PC-3 (cell line): ENCODE data around the gene UPF3A. TPM values are rescaled to one million over a fixed set of nuclear protein-coding genes. Genes with fewer than 3 reads are reported as not detected.
A peak's percentile ranks its signal among the peaks of the same experiment; 100 is the strongest.
"Not testable (repeated sequence)": the region's sequence is repeated elsewhere in the genome, so short reads cannot be mapped to it uniquely, and the experiment has no call there.

Experiments
- ATAC-seq: fragments of 200-7000 bp; cut with Tn5 transposase; 2 replicates; pipeline ENCODE4 v1.9.1; 2020; ENCODE audit warnings: mild to moderate bottlenecking, moderate library complexity
- BruUV-seq: library from RNA; stranded (reverse); fragments of 400-500 nt; replicated peaks from 2 replicates; lab custom pipeline; 2021; lab: Mats Ljungman, UMichigan
- CTCF ChIA-PET: fragments of 300-600 bp; sonication (Branson Sonifier 250); formaldehyde crosslinking; loops from one replicate; lab custom pipeline; 2022; ENCODE audit warnings: antibody characterized with exemption; lab: Charles Lee
- POLR2A ChIA-PET: fragments of 300-600 bp; sonication (Branson Sonifier 250); formaldehyde crosslinking; loops from one replicate; lab custom pipeline; 2022; ENCODE audit warnings: antibody characterized with exemption; ENCODE audit not compliant: unreplicated experiment; lab: Charles Lee
- DNase-seq: peaks from one replicate; pipeline ENCODE4 v3.0.0-alpha.2; 2015
- H2AFZ ChIP-seq: fragments of 300-600 bp; sonication (generic); 2 replicates; pipeline ENCODE4 v1.6.0; 2016; ENCODE audit warnings: antibody characterized with exemption, low read length
- H3F3A ChIP-seq: fragments of 300-600 bp; sonication (generic); one replicate; pipeline ENCODE4 v1.6.0; 2017; ENCODE audit warnings: antibody characterized with exemption, low read length, control low read depth, mild to moderate bottlenecking; ENCODE audit not compliant: unreplicated experiment
- H3K27ac ChIP-seq: fragments of 300-600 bp; sonication (generic); 2 replicates; pipeline ENCODE4 v1.5.1; 2016; ENCODE audit warnings: mild to moderate bottlenecking, low read length
- H3K27me3 ChIP-seq: fragments of 300-600 bp; sonication (generic); 2 replicates; pipeline ENCODE4 v1.6.1; 2016; ENCODE audit warnings: low read length, mixed read lengths
- H3K36me3 ChIP-seq: fragments of 300-600 bp; sonication (generic); 2 replicates; pipeline ENCODE4 v1.6.1; 2016; ENCODE audit warnings: low read depth, mixed run types, low read length, mixed read lengths
- H3K4me1 ChIP-seq: fragments of 300-600 bp; sonication (generic); 2 replicates; pipeline ENCODE4 v1.5.1; 2016; ENCODE audit warnings: low read length; ENCODE audit not compliant: insufficient read depth
- H3K4me2 ChIP-seq: fragments of 300-600 bp; sonication (generic); 2 replicates; pipeline ENCODE4 v1.6.0; 2016; ENCODE audit warnings: low read length
- H3K4me3 ChIP-seq: fragments of 300-600 bp; sonication (generic); 2 replicates; pipeline ENCODE4 v1.5.1; 2016; ENCODE audit warnings: mild to moderate bottlenecking, low read length, mixed read lengths
- H3K79me2 ChIP-seq: fragments of 300-600 bp; sonication (generic); 2 replicates; pipeline ENCODE4 v1.6.1; 2017; ENCODE audit warnings: low read length, mixed read lengths
- H3K9ac ChIP-seq: fragments of 300-600 bp; sonication (generic); 2 replicates; pipeline ENCODE4 v1.6.0; 2016; ENCODE audit warnings: mild to moderate bottlenecking, low read length
- H3K9me2 ChIP-seq: fragments of 300-600 bp; sonication (generic); replicated peaks from 2 replicates; pipeline ENCODE4 v1.6.1; 2016; ENCODE audit warnings: mixed run types, low read length, mixed read lengths
- H3K9me3 ChIP-seq: fragments of 300-600 bp; sonication (generic); 2 replicates; pipeline ENCODE4 v1.6.1; 2016; ENCODE audit warnings: low read length, mixed read lengths
- H4K20me1 ChIP-seq: fragments of 300-600 bp; sonication (generic); 2 replicates; pipeline ENCODE4 v1.6.1; 2016; ENCODE audit warnings: low read length, mixed read lengths
- EZH2 ChIP-seq: fragments of 300-600 bp; sonication (generic); IDR thresholded peaks from one replicate; pipeline ENCODE4 v1.6.1; 2017; ENCODE audit warnings: antibody characterized with exemption, mild to moderate bottlenecking, low read length; ENCODE audit not compliant: unreplicated experiment
- EZH2phosphoT487 ChIP-seq: fragments of 300-600 bp; sonication (generic); IDR thresholded peaks from 2 replicates; pipeline ENCODE4 v1.6.1; 2018; ENCODE audit warnings: mild to moderate bottlenecking, antibody characterized with exemption, low read length, borderline replicate concordance
- intact Hi-C: fragments of 100-400 bp; cut with micrococcal nuclease; formaldehyde crosslinking; loops from 2 replicates; pipeline ENCODE4 v1.9.0; 2023
- total RNA-seq: library from RNA; depleted of rRNA; stranded (reverse); fragments of >200 nt; gene quantifications from 2 replicates; pipeline ENCODE4 v1.2.3, GENCODE V29; 2014
- TF ChIP-seq, protein P1 (sequence below): fragments of 300-600 bp; sonication (generic); conservative IDR thresholded peaks from 2 replicates; pipeline ENCODE4 v1.5.1; 2017; ENCODE audit warnings: antibody characterized with exemption, low read depth, mild to moderate bottlenecking, low read length

The UPF3A gene
- total RNA-seq, 1 experiment from 2014 or later, result 18.1 TPM

- Histone ChIP-seq H3K4me2 (peak overlapping the region; percentile 19; the same call in 1 of the 2 replicates), H3K36me3 (no peaks in the 10 kb centered on the region; the same call in 1 of the 2 replicates), H3K4me3 (no peak overlapping the region), H3K9ac (no peak overlapping the region), H3F3A (no peaks in the 10 kb centered on the region), H3K4me1 (no peaks in the 10 kb centered on the region), H2AFZ (peak overlapping the region; percentile 57; the same call in 1 of the 2 replicates), H3K79me2 (no peaks in the 10 kb centered on the region), H3K27me3 (no peaks in the 10 kb centered on the region), H3K27ac (no peak overlapping the region), H4K20me1 (no peaks in the 10 kb centered on the region), H3K9me3 (no peaks in the 10 kb centered on the region), H3K9me2 (no peaks in the 10 kb centered on the region)
- peak; percentile 54 for ATAC-seq
- intact Hi-C loops, result no loop called here
- peak; percentile 62 for DNase-seq
- POLR2A ChIA-PET, result no interaction called here
- TF ChIP-seq EZH2phosphoT487 (no peak), EZH2 (no peak)
- TF ChIP-seq, protein P1, sequence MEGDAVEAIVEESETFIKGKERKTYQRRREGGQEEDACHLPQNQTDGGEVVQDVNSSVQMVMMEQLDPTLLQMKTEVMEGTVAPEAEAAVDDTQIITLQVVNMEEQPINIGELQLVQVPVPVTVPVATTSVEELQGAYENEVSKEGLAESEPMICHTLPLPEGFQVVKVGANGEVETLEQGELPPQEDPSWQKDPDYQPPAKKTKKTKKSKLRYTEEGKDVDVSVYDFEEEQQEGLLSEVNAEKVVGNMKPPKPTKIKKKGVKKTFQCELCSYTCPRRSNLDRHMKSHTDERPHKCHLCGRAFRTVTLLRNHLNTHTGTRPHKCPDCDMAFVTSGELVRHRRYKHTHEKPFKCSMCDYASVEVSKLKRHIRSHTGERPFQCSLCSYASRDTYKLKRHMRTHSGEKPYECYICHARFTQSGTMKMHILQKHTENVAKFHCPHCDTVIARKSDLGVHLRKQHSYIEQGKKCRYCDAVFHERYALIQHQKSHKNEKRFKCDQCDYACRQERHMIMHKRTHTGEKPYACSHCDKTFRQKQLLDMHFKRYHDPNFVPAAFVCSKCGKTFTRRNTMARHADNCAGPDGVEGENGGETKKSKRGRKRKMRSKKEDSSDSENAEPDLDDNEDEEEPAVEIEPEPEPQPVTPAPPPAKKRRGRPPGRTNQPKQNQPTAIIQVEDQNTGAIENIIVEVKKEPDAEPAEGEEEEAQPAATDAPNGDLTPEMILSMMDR, result peak; percentile 65
- CTCF ChIA-PET, result no interaction called here
- no TSS peak for BruUV-seq
Observed at GRCh38 chr13:114339857-114340534, 58.6 kb downstream of the UPF3A start.

GRCh38 chr13:114341003-114341777 is 59.8 kb downstream of the UPF3A start:
- Histone ChIP-seq H3K9me3 (no peaks in the 10 kb centered on the region), H3K27me3 (no peaks in the 10 kb centered on the region), H3K9me2 (no peaks in the 10 kb centered on the region), H3K27ac (no peak overlapping the region), H3K9ac (no peak overlapping the region), H3K4me3 (no peak overlapping the region), H4K20me1 (no peaks in the 10 kb centered on the region), H3K4me1 (no peaks in the 10 kb centered on the region), H3K4me2 (no peak overlapping the region), H3K36me3 (no peaks in the 10 kb centered on the region; the same call in 1 of the 2 replicates), H2AFZ (no peak overlapping the region), H3K79me2 (no peaks in the 10 kb centered on the region), H3F3A (no peaks in the 10 kb centered on the region)
- ATAC-seq (no peak), DNase-seq (no peak)
- ChIA-PET POLR2A (no interaction called here), CTCF (no interaction called here)
- intact Hi-C loops, result no loop called here
- TF ChIP-seq, protein P1, result no peak
- TF ChIP-seq EZH2phosphoT487 (no peak), EZH2 (no peak)
- no TSS peak for BruUV-seq

- H4K20me1 ChIP-seq, POLR2A ChIA-PET, H3K79me2 ChIP-seq, H3K4me3 ChIP-seq, H3K27ac ChIP-seq, H3K9ac ChIP-seq, H3K9me3 ChIP-seq, H3K4me2 ChIP-seq, intact Hi-C loops, H3K36me3 ChIP-seq, H3K4me1 ChIP-seq, H2AFZ ChIP-seq, ATAC-seq, DNase-seq, H3K27me3 ChIP-seq, CTCF ChIA-PET, H3F3A ChIP-seq, H3K9me2 ChIP-seq, BruUV-seq: not testable (repeated sequence)
Observed at GRCh38 chr13:114347256-114347655, 65.9 kb downstream of the UPF3A start.
